Astrocyte (in vitro differentiated cells and primary cell): ENCODE measurements around the gene ZC3H18. TPM values are rescaled to one million over a fixed set of nuclear protein-coding genes. Genes with fewer than 3 reads are reported as not detected.
A peak's percentile ranks its signal among the peaks of the same experiment; 100 is the strongest.

ENCODE experiments used
- DNase-seq: peaks from one replicate; pipeline ENCODE4 v3.0.0-alpha.2; 2010; ENCODE audit warnings: low read depth
- FAIRE-seq: peaks from 2 replicates; lab custom pipeline; 2011; peaks lifted over from hg19 to GRCh38; lab: Jason Lieb, UNC
- H2AFZ ChIP-seq: 2 replicates; pipeline ENCODE4 v1.6.0; 2012; ENCODE audit warnings: low read depth, low read length, inconsistent platforms
- H3K27ac ChIP-seq: 2 replicates; pipeline ENCODE4 v1.5.1; 2011; ENCODE audit warnings: low read depth, low read length, inconsistent platforms
- H3K27me3 ChIP-seq: 2 replicates; pipeline ENCODE4 v1.6.0; 2011; ENCODE audit warnings: low read length, inconsistent platforms; ENCODE audit not compliant: insufficient read depth
- H3K36me3 ChIP-seq: 2 replicates; pipeline ENCODE4 v1.5.1; 2011; ENCODE audit warnings: low read length, inconsistent platforms; ENCODE audit not compliant: insufficient read depth
- H3K4me1 ChIP-seq: 2 replicates; pipeline ENCODE4 v1.5.1; 2011; ENCODE audit warnings: low read length, inconsistent platforms; ENCODE audit not compliant: insufficient read depth
- H3K4me2 ChIP-seq: 2 replicates; pipeline ENCODE4 v1.6.0; 2012; ENCODE audit warnings: low read length, inconsistent platforms
- H3K4me3 ChIP-seq: 2 replicates; pipeline ENCODE4 v1.5.1; 2011; ENCODE audit warnings: low read depth, mild to moderate bottlenecking, low read length, inconsistent platforms; ENCODE audit not compliant: insufficient read depth
- H3K79me2 ChIP-seq: 2 replicates; pipeline ENCODE4 v1.6.0; 2012; ENCODE audit warnings: mild to moderate bottlenecking, low read length, inconsistent platforms; ENCODE audit not compliant: insufficient read depth
- H3K9ac ChIP-seq: 2 replicates; pipeline ENCODE4 v1.6.0; 2012; ENCODE audit warnings: mild to moderate bottlenecking, low read length, inconsistent platforms
- H3K9me3 ChIP-seq: 2 replicates; pipeline ENCODE4 v1.5.1; 2012; ENCODE audit warnings: low read depth, mild to moderate bottlenecking, low read length, inconsistent platforms; ENCODE audit not compliant: insufficient read depth
- H4K20me1 ChIP-seq: 2 replicates; pipeline ENCODE4 v1.6.0; 2012; ENCODE audit warnings: low read length, inconsistent platforms; ENCODE audit not compliant: insufficient read depth
- H3K27ac Mint-ChIP-seq: one replicate; pipeline ENCODE4 v1.8.0; 2021; ENCODE audit warnings: mild to moderate bottlenecking, mixed read lengths; ENCODE audit not compliant: unreplicated experiment
- H3K27me3 Mint-ChIP-seq: one replicate; pipeline ENCODE4 v1.8.0; 2021; ENCODE audit warnings: low read depth, mixed read lengths; ENCODE audit not compliant: unreplicated experiment
- H3K36me3 Mint-ChIP-seq: one replicate; pipeline ENCODE4 v1.8.0; 2021; ENCODE audit warnings: low read depth, mixed read lengths; ENCODE audit not compliant: unreplicated experiment
- H3K4me1 Mint-ChIP-seq: one replicate; pipeline ENCODE4 v1.8.0; 2021; ENCODE audit warnings: low read depth, mixed read lengths; ENCODE audit not compliant: unreplicated experiment
- H3K4me3 Mint-ChIP-seq: one replicate; pipeline ENCODE4 v1.8.0; 2021; ENCODE audit warnings: mild to moderate bottlenecking, moderate library complexity, mixed read lengths; ENCODE audit not compliant: unreplicated experiment
- H3K9me3 Mint-ChIP-seq: one replicate; pipeline ENCODE4 v1.8.0; 2021; ENCODE audit warnings: mild to moderate bottlenecking, mixed read lengths; ENCODE audit not compliant: unreplicated experiment
- CTCF ChIP-seq: IDR thresholded peaks from 2 replicates; pipeline ENCODE4 v1.5.1; 2011; ENCODE audit warnings: low read depth, mild to moderate bottlenecking, inconsistent platforms, low read length, moderate library complexity; ENCODE audit not compliant: insufficient read depth
- EZH2 ChIP-seq: IDR thresholded peaks from 2 replicates; pipeline ENCODE4 v1.6.1; 2012; ENCODE audit warnings: mild to moderate bottlenecking, low read length, inconsistent platforms; ENCODE audit not compliant: insufficient read depth
- total RNA-seq: library from RNA; stranded (reverse); gene quantifications from 2 replicates; pipeline ENCODE4 v1.2.1, GENCODE V29; 2021

The ZC3H18 gene
- total RNA-seq, 1 donor from 2014 or later, result 32.8 TPM

- TF ChIP-seq EZH2 (no peak), CTCF (peak; percentile 38)
- Histone ChIP-seq H3K9ac (no peak overlapping the region), H2AFZ (no peak overlapping the region), H3K27ac (no peak overlapping the region), H4K20me1 (peaks cover 42% of the 10 kb centered on the region), H3K36me3 (no peaks in the 10 kb centered on the region), H3K27me3 (peaks cover 3% of the 10 kb centered on the region), H3K4me3 (no peak overlapping the region), H3K4me2 (no peak overlapping the region), H3K79me2 (no peaks in the 10 kb centered on the region), H3K9me3 (no peaks in the 10 kb centered on the region), H3K4me1 (peaks cover 2% of the 10 kb centered on the region)
- H3K27ac Mint-ChIP-seq, result no peak overlapping the region
- no peaks in the 10 kb centered on the region for H3K27me3 Mint-ChIP-seq
- FAIRE-seq, result no peak
- peaks cover 9% of the 10 kb centered on the region for H3K36me3 Mint-ChIP-seq
- H3K4me3 Mint-ChIP-seq, result no peak overlapping the region
- H3K9me3 Mint-ChIP-seq, result no peaks in the 10 kb centered on the region
- DNase-seq, result peak; percentile 14
- H3K4me1 Mint-ChIP-seq, result no peaks in the 10 kb centered on the region
Measured at GRCh38 chr16:88527186-88527936, 42.8 kb upstream of the ZC3H18 start.

- no peak overlapping the region for H2AFZ ChIP-seq
- Mint-ChIP-seq H3K27ac (no peak overlapping the region), H3K9me3 (no peaks in the 10 kb centered on the region), H3K4me1 (no peaks in the 10 kb centered on the region), H3K36me3 (peaks cover 9% of the 10 kb centered on the region), H3K27me3 (no peaks in the 10 kb centered on the region), H3K4me3 (no peak overlapping the region)
- H4K20me1 ChIP-seq, result peaks cover 35% of the 10 kb centered on the region
- TF ChIP-seq CTCF (no peak), EZH2 (no peak)
- no peak for DNase-seq
- no peaks in the 10 kb centered on the region for H3K9me3 ChIP-seq
- H3K9ac ChIP-seq, result no peak overlapping the region
- FAIRE-seq, result no peak
- H3K4me1 ChIP-seq, result peaks cover 4% of the 10 kb centered on the region
- H3K27ac ChIP-seq, result no peak overlapping the region
- H3K36me3 ChIP-seq, result no peaks in the 10 kb centered on the region
- H3K4me3 ChIP-seq, result no peak overlapping the region
- H3K4me2 ChIP-seq, result no peak overlapping the region
- peaks cover 3% of the 10 kb centered on the region for H3K27me3 ChIP-seq
- no peaks in the 10 kb centered on the region for H3K79me2 ChIP-seq
Measured at GRCh38 chr16:88527937-88528743, 42.1 kb upstream of the ZC3H18 start.
